ENCODE results near the gene PLA2R1. TPM values are rescaled to one million over a fixed set of nuclear protein-coding genes. Genes with fewer than 3 reads are reported as not detected.

PLA2R1 gene
- total RNA-seq, 4 donors from 2014 or later = 1.4 to 18.2 (median 14.6) TPM

- in situ Hi-C loops (cut with MboI; ENCODE audit: low pct_ligation_motif_present in 1 of 4, low pct_unique_long_range_greater_than_20kb in 1 of 4, low sequenced_read_pairs in 3 of 4) = no loop called here
- DNase-seq = no peak
- peaks cover 0 to 5% of the 10 kb centered on the region in 2 donors for H3K9me3 ChIP-seq
- no peaks in the 10 kb centered on the region for H3K36me3 ChIP-seq
- TF ChIP-seq POLR2AphosphoS5 (IDR thresholded peaks at IDR 0.05) (no peak), EP300 (IDR thresholded peaks at IDR 0.05; ENCODE audit: low read depth) (no peak), POLR2A (IDR thresholded peaks at IDR 0.05) (no peak), CTCF (IDR thresholded peaks at IDR 0.05) (no peak)
- 90 to 91% methylated on average over 2 of the region's 2 CpGs for WGBS, 2 donors (ENCODE audit: low coverage in 1 of 2)
- H3K27ac ChIP-seq = no peak overlapping the region
- intact Hi-C loops (cut with DNase I; ENCODE audit: low total_unique reads) = no loop called here
- no peak overlapping the region for H3K4me3 ChIP-seq
- H3K27me3 ChIP-seq = no peaks in the 10 kb centered on the region
- peaks cover 0 to 2% (median 0%) of the 10 kb centered on the region in 4 donors for H3K4me1 ChIP-seq
Measured at GRCh38 chr2:160068906-160069305, 6.5 kb upstream of the PLA2R1 start.

GRCh38 chr2:160064916-160065315 is 2.5 kb upstream of the PLA2R1 start:
- intact Hi-C loops (cut with DNase I; ENCODE audit: low total_unique reads) = no loop called here
- 87 to 100% methylated on average over 1 of the region's 1 CpG for WGBS, 2 donors (ENCODE audit: low coverage in 1 of 2)
- Histone ChIP-seq H3K36me3 (no peaks in the 10 kb centered on the region), H3K4me1 (peaks cover 12 to 23% (median 18%) of the 10 kb centered on the region in 4 donors), H3K4me3 (no peak overlapping the region), H3K27me3 (peaks cover 11% of the 10 kb centered on the region), H3K27ac (no peak overlapping the region), H3K9me3 (peaks cover 0 to 5% of the 10 kb centered on the region in 2 donors)
- in situ Hi-C loops (cut with MboI; ENCODE audit: low pct_ligation_motif_present in 1 of 4, low pct_unique_long_range_greater_than_20kb in 1 of 4, low sequenced_read_pairs in 3 of 4) = no loop called here
- TF ChIP-seq POLR2A (IDR thresholded peaks at IDR 0.05) (no peak), EP300 (IDR thresholded peaks at IDR 0.05; ENCODE audit: low read depth) (no peak), POLR2AphosphoS5 (IDR thresholded peaks at IDR 0.05) (no peak), CTCF (IDR thresholded peaks at IDR 0.05) (no peak)
- no peak for DNase-seq

GRCh38 chr2:160063879-160064612 is 1.6 kb upstream of the PLA2R1 start:
- H3K4me1 ChIP-seq = peaks cover 12 to 23% (median 18%) of the 10 kb centered on the region in 4 donors
- no peaks in the 10 kb centered on the region for H3K36me3 ChIP-seq
- peaks cover 11% of the 10 kb centered on the region for H3K27me3 ChIP-seq
- DNase-seq = no peak
- H3K4me3 ChIP-seq = no peak overlapping the region
- intact Hi-C loops (cut with DNase I; ENCODE audit: low total_unique reads) (no loop called here), in situ Hi-C loops (cut with MboI; ENCODE audit: low pct_ligation_motif_present in 1 of 4, low pct_unique_long_range_greater_than_20kb in 1 of 4, low sequenced_read_pairs in 3 of 4) (no loop called here)
- peaks cover 0 to 4% of the 10 kb centered on the region in 2 donors for H3K9me3 ChIP-seq
- H3K27ac ChIP-seq = peak overlapping the region in 2 of 4 donors; percentile 69 to 85
- TF ChIP-seq CTCF (IDR thresholded peaks at IDR 0.05) = no peak
- TF ChIP-seq POLR2AphosphoS5 (IDR thresholded peaks at IDR 0.05) = no peak
- no peak for TF ChIP-seq POLR2A (IDR thresholded peaks at IDR 0.05)
- no peak for TF ChIP-seq EP300 (IDR thresholded peaks at IDR 0.05; ENCODE audit: low read depth)
- 44 to 67% methylated on average over 4 of the region's 4 CpGs for WGBS, 2 donors (ENCODE audit: low coverage in 1 of 2)

GRCh38 chr2:160063271-160063670 is 856 bp upstream of the PLA2R1 start:
- H3K4me3 ChIP-seq = peak overlapping the region in 2 of 4 donors; percentile 84 to 94
- no peaks in the 10 kb centered on the region for H3K9me3 ChIP-seq
- no peaks in the 10 kb centered on the region for H3K36me3 ChIP-seq
- H3K27me3 ChIP-seq = peaks cover 11% of the 10 kb centered on the region
- DNase-seq = no peak
- in situ Hi-C loops (cut with MboI; ENCODE audit: low pct_ligation_motif_present in 1 of 4, low pct_unique_long_range_greater_than_20kb in 1 of 4, low sequenced_read_pairs in 3 of 4) (no loop called here), intact Hi-C loops (cut with DNase I; ENCODE audit: low total_unique reads) (no loop called here)
- peak overlapping the region in 3 of 4 donors; percentile 69 to 85 (median 84) for H3K27ac ChIP-seq
- peaks cover 12 to 23% (median 18%) of the 10 kb centered on the region in 4 donors for H3K4me1 ChIP-seq
- 32 to 42% methylated on average over 3 to 5 of the region's 5 CpGs for WGBS, 2 donors (ENCODE audit: low coverage in 1 of 2)
- peak; percentile 13 for TF ChIP-seq POLR2A (IDR thresholded peaks at IDR 0.05)
- no peak for TF ChIP-seq EP300 (IDR thresholded peaks at IDR 0.05; ENCODE audit: low read depth)

Measured in transverse colon (tissue), 4 donors.